GM21381 (cell line): Measurements from ENCODE around the gene SLC2A3.
"Not testable (repeated sequence)": the region's sequence is repeated elsewhere in the genome, so short reads cannot be mapped to it uniquely, and the experiment has no call there.

ENCODE experiments used
- ATAC-seq: cut with Tn5 transposase; IDR thresholded peaks from one replicate; pipeline ENCODE4 v1.9.1; 2021; ENCODE audit warnings: mild to moderate bottlenecking, moderate library complexity; ENCODE audit not compliant: unreplicated experiment

SLC2A3 gene

GRCh38 chr12:7953912-7954311 is 17.9 kb upstream of the SLC2A3 start:
- not testable (repeated sequence) for ATAC-seq

GRCh38 chr12:7951671-7952070 is 15.7 kb upstream of the SLC2A3 start:
- ATAC-seq: no peak

- not testable (repeated sequence) for ATAC-seq
Observed at GRCh38 chr12:7950230-7950943, 14.4 kb upstream of the SLC2A3 start.

- no peak for ATAC-seq
Observed at GRCh38 chr12:7948589-7949260, 12.7 kb upstream of the SLC2A3 start.

GRCh38 chr12:7947011-7947410 is 11.0 kb upstream of the SLC2A3 start:
- no peak for ATAC-seq

- ATAC-seq: not testable (repeated sequence)
Observed at GRCh38 chr12:7944760-7945159, 8.8 kb upstream of the SLC2A3 start.

- ATAC-seq: no peak
Observed at GRCh38 chr12:7940906-7941305, 4.9 kb upstream of the SLC2A3 start.

- ATAC-seq: no peak
Observed at GRCh38 chr12:7937833-7938506, 2.0 kb upstream of the SLC2A3 start.

GRCh38 chr12:7934889-7935492 is 996 bp downstream of the SLC2A3 start:
- ATAC-seq: no peak

- ATAC-seq: no peak
Observed at GRCh38 chr12:7934091-7934888, 1.7 kb downstream of the SLC2A3 start.

- peak; percentile 83 for ATAC-seq
Observed at GRCh38 chr12:7933255-7933726, 2.7 kb downstream of the SLC2A3 start.

GRCh38 chr12:7932599-7933240 is 3.3 kb downstream of the SLC2A3 start:
- ATAC-seq: not testable (repeated sequence)

GRCh38 chr12:7929083-7929792 is 6.7 kb downstream of the SLC2A3 start:
- no peak for ATAC-seq

GRCh38 chr12:7927470-7927869 is 8.5 kb downstream of the SLC2A3 start:
- ATAC-seq: no peak

GRCh38 chr12:7926068-7926666 is 9.8 kb downstream of the SLC2A3 start:
- ATAC-seq: not testable (repeated sequence)

- ATAC-seq: no peak
Observed at GRCh38 chr12:7923241-7924236, 12.4 kb downstream of the SLC2A3 start.

- not testable (repeated sequence) for ATAC-seq
Observed at GRCh38 chr12:7921181-7921580, 14.8 kb downstream of the SLC2A3 start.

GRCh38 chr12:7918268-7918590 is 17.8 kb downstream of the SLC2A3 start:
- not testable (repeated sequence) for ATAC-seq
